IPS DF 6.9 (cell line): ENCODE measurements around the gene PDK2.

Source experiments
- DNase-seq: peaks from one replicate; pipeline ENCODE4 v3.0.0-alpha.2; 2013; ENCODE audit warnings: low read depth, low spot score
- H3K27ac ChIP-seq: one replicate; pipeline ENCODE4 v1.5.1; 2013; ENCODE audit warnings: low read length, control low read depth
- H3K27me3 ChIP-seq: 2 replicates; pipeline ENCODE4 v1.6.1; 2013; ENCODE audit warnings: mild to moderate bottlenecking, low read length; ENCODE audit not compliant: control insufficient read depth, insufficient read depth
- H3K36me3 ChIP-seq: 2 replicates; pipeline ENCODE4 v1.6.1; 2013; ENCODE audit warnings: low read length; ENCODE audit not compliant: control insufficient read depth, insufficient read depth
- H3K4me1 ChIP-seq: 2 replicates; pipeline ENCODE4 v1.6.1; 2013; ENCODE audit warnings: low read length; ENCODE audit not compliant: control insufficient read depth, insufficient read depth
- H3K4me3 ChIP-seq: 2 replicates; pipeline ENCODE4 v1.5.1; 2013; ENCODE audit warnings: mild to moderate bottlenecking, low read length
- H3K9me3 ChIP-seq: 2 replicates; pipeline ENCODE4 v1.6.1; 2013; ENCODE audit warnings: low read length, inconsistent platforms; ENCODE audit not compliant: control insufficient read depth, insufficient read depth
- WGBS: extraction: QIAGEN DNeasy Blood & Tissue Kit; methylation state at CpG from one replicate; pipeline ENCODE4 v1.1.7; 2013; ENCODE audit warnings: mixed read lengths, missing lambda C conversion rate; ENCODE audit not compliant: insufficient read length, insufficient coverage; 5-methylcytosine and 5-hydroxymethylcytosine counted together

The PDK2 gene

DNA sequence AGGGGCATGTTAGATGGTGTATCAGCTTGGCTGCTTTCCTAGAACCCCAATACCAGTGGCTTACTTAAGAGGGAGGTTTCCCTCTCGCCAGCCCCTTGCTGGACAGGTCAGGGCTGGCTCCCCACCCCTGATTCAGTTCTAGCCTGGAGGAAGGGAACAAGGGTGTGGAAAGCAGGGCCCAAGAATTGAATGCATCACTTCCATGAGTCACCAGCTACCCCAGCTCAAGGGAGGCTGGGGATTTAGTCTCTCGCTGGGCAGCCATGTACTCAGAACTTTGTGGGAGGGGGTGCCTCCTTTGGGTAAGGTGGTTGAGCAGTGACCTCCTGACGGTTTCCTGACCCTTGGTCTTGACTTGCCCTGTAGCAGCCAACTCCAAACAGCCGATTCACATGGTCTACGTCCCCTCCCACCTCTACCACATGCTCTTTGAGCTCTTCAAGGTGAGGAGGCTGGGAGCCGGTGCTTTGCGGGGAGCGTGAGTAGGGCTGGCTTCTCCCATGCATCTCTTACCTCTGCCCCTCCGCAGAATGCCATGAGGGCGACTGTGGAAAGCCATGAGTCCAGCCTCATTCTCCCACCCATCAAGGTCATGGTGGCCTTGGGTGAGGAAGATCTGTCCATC lies 12.8 kb downstream of the PDK2 start:
- peaks cover 2% of the 10 kb centered on the region; the same call in 1 of the 2 replicates for H3K4me1 ChIP-seq
- H3K36me3 ChIP-seq = no peaks in the 10 kb centered on the region; the same call in 1 of the 2 replicates
- WGBS = no CpG with 5 or more reads among the region's 10 CpGs
- no peak overlapping the region for H3K27ac ChIP-seq
- no peak overlapping the region for H3K4me3 ChIP-seq
- no peak for DNase-seq
- H3K27me3 ChIP-seq = no peaks in the 10 kb centered on the region
- no peaks in the 10 kb centered on the region for H3K9me3 ChIP-seq

DNA sequence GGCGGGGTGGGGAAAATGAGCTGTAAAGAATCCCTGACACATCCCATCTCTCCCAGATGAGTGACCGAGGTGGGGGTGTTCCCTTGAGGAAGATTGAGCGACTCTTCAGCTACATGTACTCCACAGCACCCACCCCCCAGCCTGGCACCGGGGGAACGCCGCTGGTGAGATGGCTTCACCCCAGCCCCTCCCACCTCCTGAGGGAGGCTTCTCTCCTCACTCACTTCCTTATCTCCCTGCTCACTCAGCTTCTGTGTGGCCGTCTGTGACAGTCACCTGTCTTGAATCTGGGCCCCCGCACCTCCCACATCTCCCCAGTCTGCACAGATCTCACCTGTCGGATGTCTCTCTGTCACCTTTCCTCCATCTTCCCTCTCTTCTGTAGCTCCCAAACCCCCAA lies 13.4 kb downstream of the PDK2 start:
- H3K27ac ChIP-seq = no peak overlapping the region
- WGBS = no CpG with 5 or more reads among the region's 9 CpGs
- no peaks in the 10 kb centered on the region for H3K9me3 ChIP-seq
- H3K36me3 ChIP-seq = no peaks in the 10 kb centered on the region; the same call in 1 of the 2 replicates
- no peaks in the 10 kb centered on the region for H3K27me3 ChIP-seq
- H3K4me1 ChIP-seq = peaks cover 2% of the 10 kb centered on the region; the same call in 1 of the 2 replicates
- DNase-seq = no peak
- no peak overlapping the region for H3K4me3 ChIP-seq

DNA sequence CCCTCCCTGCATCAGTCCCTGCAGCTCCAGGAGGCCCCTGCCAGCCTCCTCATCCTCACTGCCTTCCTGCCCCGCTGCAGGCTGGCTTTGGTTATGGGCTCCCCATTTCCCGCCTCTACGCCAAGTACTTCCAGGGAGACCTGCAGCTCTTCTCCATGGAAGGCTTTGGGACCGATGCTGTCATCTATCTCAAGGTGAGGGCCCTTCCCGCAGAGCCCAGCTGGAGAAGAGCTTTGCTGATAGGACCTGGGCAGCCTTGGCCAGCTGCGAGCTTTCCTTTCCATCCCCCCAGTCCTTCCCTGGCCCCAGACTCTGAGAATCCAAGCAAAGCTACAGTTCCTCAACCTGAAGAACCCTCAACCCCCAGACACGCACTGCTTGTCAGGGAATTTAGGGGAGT lies 14.1 kb downstream of the PDK2 start:
- no peaks in the 10 kb centered on the region; the same call in 1 of the 2 replicates for H3K36me3 ChIP-seq
- no CpG with 5 or more reads among the region's 7 CpGs for WGBS

DNA sequence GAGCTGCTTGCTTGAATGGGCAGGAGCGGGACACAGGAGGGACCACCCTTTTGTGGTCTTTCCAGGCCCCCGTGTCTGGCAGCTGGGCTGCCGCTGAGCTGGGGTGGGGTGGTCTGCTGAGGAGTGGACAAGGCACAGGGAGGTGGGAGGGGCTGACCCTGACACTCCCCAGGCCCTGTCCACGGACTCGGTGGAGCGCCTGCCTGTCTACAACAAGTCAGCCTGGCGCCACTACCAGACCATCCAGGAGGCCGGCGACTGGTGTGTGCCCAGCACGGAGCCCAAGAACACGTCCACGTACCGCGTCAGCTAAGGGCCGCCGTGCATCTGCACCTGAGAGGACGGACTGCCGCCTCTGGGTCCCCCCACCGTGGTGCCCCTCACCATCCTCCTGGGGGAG lies 14.6 kb downstream of the PDK2 start:
- no CpG with 5 or more reads among the region's 19 CpGs for WGBS
- Histone ChIP-seq H3K4me1 (peaks cover 2% of the 10 kb centered on the region; the same call in 1 of the 2 replicates), H3K36me3 (no peaks in the 10 kb centered on the region; the same call in 1 of the 2 replicates), H3K4me3 (no peak overlapping the region), H3K9me3 (no peaks in the 10 kb centered on the region), H3K27ac (no peak overlapping the region), H3K27me3 (no peaks in the 10 kb centered on the region)
- no peak for DNase-seq

More for the DNA sequence above, 14.1 kb downstream of the PDK2 start:
- no peak for DNase-seq
- Histone ChIP-seq H3K9me3 (no peaks in the 10 kb centered on the region), H3K4me3 (no peak overlapping the region), H3K27me3 (no peaks in the 10 kb centered on the region), H3K27ac (no peak overlapping the region), H3K4me1 (peaks cover 2% of the 10 kb centered on the region; the same call in 1 of the 2 replicates)

DNA sequence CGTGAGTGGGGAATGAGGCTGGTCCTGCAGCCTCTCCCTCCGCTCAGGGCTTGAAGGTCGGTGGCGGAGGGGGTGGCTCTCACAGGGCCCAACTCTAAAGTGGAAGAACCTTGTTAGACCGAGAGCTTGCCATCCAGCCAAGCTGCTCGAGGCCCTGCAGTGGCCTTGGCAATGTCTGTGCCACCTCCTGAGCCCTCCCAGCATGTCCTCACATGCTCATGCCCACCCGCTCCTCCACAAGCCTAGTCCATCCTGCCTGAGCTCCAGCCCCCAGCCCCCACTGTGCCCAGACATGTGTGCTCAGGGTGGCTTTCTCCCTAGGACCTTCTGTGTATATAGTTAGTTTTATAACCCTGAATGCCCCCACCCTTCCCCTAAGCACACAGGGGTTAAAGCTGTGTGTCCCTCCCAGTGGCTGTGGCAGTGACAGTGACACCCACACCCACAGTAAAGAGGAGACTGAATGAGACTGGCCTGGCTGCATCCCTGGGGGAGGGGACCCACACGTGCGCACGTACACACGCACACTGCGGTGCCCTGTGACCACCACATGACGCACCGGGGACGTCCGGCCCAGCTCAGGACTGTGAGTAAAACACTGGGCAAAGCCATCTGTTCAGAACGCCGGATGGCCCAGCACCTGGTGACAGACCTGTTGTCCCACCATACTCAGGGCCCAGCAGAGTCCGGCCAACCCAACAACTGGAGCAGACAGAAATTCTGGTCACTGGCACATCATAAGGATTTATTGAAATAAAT lies 15.6 kb downstream of the PDK2 start:
- H3K27ac ChIP-seq = no peak overlapping the region
- no CpG with 5 or more reads among the region's 19 CpGs for WGBS

DNA sequence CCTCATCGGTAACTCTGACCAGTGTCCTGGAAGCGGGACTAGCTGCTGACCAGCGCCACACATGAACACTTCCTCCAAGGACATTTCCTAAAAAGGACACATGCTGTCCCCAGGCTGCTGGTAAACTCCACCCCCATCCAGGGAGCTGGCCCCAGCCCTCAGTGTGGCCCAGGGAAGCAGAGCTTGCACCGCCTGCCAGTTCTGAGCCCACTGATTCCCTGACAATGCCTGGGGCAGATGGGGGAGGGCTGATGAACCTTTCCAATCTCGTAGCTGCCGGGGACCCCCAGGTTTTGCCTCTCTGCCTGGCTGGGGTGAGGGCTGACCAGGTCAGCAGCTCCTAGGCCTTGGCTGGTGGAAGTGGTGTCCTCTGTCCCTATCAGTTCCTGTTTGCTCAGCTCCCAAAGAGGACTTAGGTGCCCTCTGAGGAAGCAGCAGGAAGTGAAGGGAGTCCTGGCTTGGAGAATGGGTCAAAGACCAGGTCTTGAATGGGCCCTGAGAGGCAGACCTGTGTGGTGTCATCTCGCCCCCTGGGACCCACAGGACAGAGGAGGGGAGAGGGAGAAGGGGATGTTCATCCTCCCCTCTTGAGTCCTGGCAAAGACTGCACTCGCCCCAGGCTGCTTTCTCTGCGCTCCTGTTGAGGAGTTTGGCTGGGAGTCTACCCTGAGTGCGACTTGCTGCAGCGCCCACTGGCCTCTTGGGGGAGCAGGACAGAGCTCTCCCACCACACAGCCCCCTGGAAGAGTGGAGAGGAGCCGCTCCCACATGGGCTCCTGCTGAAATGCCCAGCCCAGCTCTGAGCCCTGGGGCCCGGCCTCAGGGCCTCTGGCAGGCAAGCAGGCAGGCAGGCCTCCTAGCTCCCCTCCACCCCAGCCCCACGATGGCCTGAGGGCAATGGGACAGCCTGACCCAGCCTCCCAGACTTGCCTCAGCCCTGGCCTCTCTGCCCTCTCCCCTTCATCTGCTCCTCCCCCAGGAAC lies 16.8 kb downstream of the PDK2 start:
- Histone ChIP-seq H3K27ac (no peak overlapping the region), H3K36me3 (no peaks in the 10 kb centered on the region; the same call in 1 of the 2 replicates), H3K9me3 (no peaks in the 10 kb centered on the region), H3K4me1 (peaks cover 6% of the 10 kb centered on the region; the same call in 1 of the 2 replicates), H3K27me3 (no peaks in the 10 kb centered on the region), H3K4me3 (no peak overlapping the region)
- WGBS = no CpG with 5 or more reads among the region's 14 CpGs
- DNase-seq = no peak

More for the DNA sequence above, 15.6 kb downstream of the PDK2 start:
- no peak for DNase-seq
- no peak overlapping the region for H3K4me3 ChIP-seq
- no peaks in the 10 kb centered on the region; the same call in 1 of the 2 replicates for H3K36me3 ChIP-seq
- H3K4me1 ChIP-seq = peaks cover 6% of the 10 kb centered on the region; the same call in 1 of the 2 replicates
- no peaks in the 10 kb centered on the region for H3K27me3 ChIP-seq
- H3K9me3 ChIP-seq = no peaks in the 10 kb centered on the region

DNA sequence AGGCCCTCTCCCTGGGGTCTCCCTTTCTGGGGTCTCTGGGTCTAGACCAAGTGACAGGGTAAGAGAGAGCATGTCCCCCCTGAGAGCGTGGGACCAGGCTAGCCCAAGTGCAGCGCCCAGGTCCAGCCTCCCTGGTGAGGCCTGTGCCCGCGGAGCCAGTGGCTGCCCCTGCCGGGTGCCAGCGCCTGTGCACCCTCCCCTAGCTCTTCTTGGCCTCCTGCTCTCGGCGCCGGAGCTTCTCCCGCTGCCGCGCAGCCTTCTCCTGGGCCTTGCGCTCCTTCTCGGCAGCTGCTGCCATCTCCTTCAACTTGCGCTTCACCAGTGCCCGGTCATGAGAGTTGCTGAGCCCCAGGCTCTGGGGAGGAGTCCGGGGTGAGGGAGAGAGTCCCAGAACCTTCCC lies 17.5 kb downstream of the PDK2 start:
- Histone ChIP-seq H3K27me3 (no peaks in the 10 kb centered on the region), H3K9me3 (no peaks in the 10 kb centered on the region), H3K36me3 (no peaks in the 10 kb centered on the region; the same call in 1 of the 2 replicates), H3K4me3 (no peak overlapping the region), H3K27ac (no peak overlapping the region), H3K4me1 (peaks cover 6% of the 10 kb centered on the region)
- DNase-seq = no peak
- WGBS = no CpG with 5 or more reads among the region's 17 CpGs

DNA sequence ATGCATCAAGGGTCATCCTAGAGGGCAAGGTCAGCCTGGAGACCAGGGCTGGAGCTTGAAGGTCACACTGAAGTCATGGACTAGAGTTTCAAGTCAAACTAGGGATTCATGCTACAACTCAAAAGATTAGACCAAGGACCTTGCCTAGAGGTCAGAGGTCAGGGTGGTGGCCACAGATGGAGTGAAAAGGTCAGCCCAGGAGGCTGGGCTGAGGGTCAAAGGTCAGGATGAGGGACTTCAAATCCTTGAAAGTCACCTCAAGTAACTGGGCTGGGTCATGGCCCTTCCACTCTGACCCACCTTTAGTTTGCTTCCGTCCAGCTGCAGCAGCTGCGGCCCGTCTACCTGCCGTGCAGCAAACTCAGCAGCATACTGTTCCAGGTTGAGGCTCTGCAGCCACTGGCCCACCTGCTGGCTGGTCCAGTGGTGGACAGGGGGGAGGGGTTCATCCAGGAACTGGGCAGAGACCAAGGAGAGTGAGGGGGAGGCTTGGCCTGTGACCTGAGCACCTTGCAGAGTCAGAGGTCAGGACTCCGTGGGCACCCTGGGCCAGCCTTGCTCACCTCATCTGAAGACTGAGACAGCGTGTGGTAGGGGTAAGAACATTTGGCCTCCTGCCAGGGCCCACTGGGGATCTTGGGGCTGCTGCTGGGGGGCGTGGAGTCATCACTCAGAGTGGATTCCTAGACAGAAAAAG lies 18.6 kb downstream of the PDK2 start:
- H3K9me3 ChIP-seq = no peaks in the 10 kb centered on the region
- H3K4me1 ChIP-seq = peaks cover 6% of the 10 kb centered on the region
- no peaks in the 10 kb centered on the region for H3K27me3 ChIP-seq
- no peak overlapping the region for H3K4me3 ChIP-seq
- H3K36me3 ChIP-seq = no peaks in the 10 kb centered on the region; the same call in 1 of the 2 replicates
- H3K27ac ChIP-seq = no peak overlapping the region
- no peak for DNase-seq
- no CpG with 5 or more reads among the region's 7 CpGs for WGBS

DNA sequence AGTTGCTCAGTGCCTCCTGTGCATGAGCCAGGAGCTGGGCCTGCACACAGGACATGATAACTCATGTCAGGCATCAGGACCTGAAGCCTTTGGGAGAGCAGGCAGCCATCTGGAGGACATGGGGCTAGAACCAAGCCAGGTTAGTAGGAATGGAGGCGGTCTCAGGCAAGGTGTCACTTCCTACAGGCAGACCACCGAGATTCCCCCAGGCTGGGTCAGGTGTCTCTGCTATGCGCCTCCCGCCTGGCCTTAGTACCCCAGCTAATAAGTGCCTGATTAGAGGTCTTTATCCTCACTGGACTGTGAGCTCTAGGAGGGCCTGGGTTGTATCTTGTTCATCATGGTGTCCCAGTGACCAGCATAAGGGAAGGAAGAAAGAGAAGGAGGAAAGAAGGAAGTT lies 19.2 kb downstream of the PDK2 start:
- no peaks in the 10 kb centered on the region for H3K27me3 ChIP-seq
- DNase-seq = no peak
- no CpG with 5 or more reads among the region's 4 CpGs for WGBS
- H3K9me3 ChIP-seq = no peaks in the 10 kb centered on the region
- no peak overlapping the region for H3K27ac ChIP-seq
- H3K4me1 ChIP-seq = peaks cover 6% of the 10 kb centered on the region
- no peak overlapping the region for H3K4me3 ChIP-seq
- H3K36me3 ChIP-seq = no peaks in the 10 kb centered on the region; the same call in 1 of the 2 replicates
